ENCODE results near the gene ZNF468. TPM values are rescaled to one million over a fixed set of nuclear protein-coding genes. Genes with fewer than 3 reads are reported as not detected.
"Not testable (repeated sequence)": the region's sequence is repeated elsewhere in the genome, so short reads cannot be mapped to it uniquely, and the experiment has no call there.

Gene ZNF468
- total RNA-seq, 1 donor from 2014 or later = 21.6 TPM

- DNase-seq (ENCODE audit: extremely low spot score in 2 of 2) = no peak
- Histone ChIP-seq H3K27ac (no peak overlapping the region), H3K4me3 (no peak overlapping the region), H3K4me1 (peaks cover 2% of the 10 kb centered on the region), H3K9me3 (no peaks in the 10 kb centered on the region), H3K36me3 (no peaks in the 10 kb centered on the region), H3K27me3 (no peaks in the 10 kb centered on the region)
- intact Hi-C loops (cut with DNase I) = no loop called here
- no peak for TF ChIP-seq POLR2A (IDR thresholded peaks at IDR 0.05)
- TF ChIP-seq POLR2AphosphoS5 (IDR thresholded peaks at IDR 0.05; ENCODE audit: insufficient read depth in 1 of 2, low read depth in 1 of 2) = no peak
- TF ChIP-seq, protein P1, sequence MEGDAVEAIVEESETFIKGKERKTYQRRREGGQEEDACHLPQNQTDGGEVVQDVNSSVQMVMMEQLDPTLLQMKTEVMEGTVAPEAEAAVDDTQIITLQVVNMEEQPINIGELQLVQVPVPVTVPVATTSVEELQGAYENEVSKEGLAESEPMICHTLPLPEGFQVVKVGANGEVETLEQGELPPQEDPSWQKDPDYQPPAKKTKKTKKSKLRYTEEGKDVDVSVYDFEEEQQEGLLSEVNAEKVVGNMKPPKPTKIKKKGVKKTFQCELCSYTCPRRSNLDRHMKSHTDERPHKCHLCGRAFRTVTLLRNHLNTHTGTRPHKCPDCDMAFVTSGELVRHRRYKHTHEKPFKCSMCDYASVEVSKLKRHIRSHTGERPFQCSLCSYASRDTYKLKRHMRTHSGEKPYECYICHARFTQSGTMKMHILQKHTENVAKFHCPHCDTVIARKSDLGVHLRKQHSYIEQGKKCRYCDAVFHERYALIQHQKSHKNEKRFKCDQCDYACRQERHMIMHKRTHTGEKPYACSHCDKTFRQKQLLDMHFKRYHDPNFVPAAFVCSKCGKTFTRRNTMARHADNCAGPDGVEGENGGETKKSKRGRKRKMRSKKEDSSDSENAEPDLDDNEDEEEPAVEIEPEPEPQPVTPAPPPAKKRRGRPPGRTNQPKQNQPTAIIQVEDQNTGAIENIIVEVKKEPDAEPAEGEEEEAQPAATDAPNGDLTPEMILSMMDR (IDR thresholded peaks at IDR 0.05) = no peak
Measured at GRCh38 chr19:52825765-52826164, 31.7 kb downstream of the ZNF468 start.

- no peaks in the 10 kb centered on the region for H3K27me3 ChIP-seq
- TF ChIP-seq, protein P1 (IDR thresholded peaks at IDR 0.05) = no peak
- TF ChIP-seq POLR2AphosphoS5 (IDR thresholded peaks at IDR 0.05; ENCODE audit: insufficient read depth in 1 of 2, low read depth in 1 of 2) (no peak), POLR2A (IDR thresholded peaks at IDR 0.05) (no peak)
- intact Hi-C loops (cut with DNase I) = no loop called here
Measured at GRCh38 chr19:52823676-52824075, 33.7 kb downstream of the ZNF468 start.

GRCh38 chr19:52821204-52821960, 36.0 kb downstream of the ZNF468 start, which contains the start of gene ZNF28:
ZNF28 (minus strand) TSS chr19:52821633; CDS start chr19:52817958, 3,675 bp downstream.
- H3K4me3 ChIP-seq = peak within 1 kb of the TSS; percentile 64 to 69
- H3K4me1 ChIP-seq; intact Hi-C loops (cut with DNase I); H3K27me3 ChIP-seq; H3K9me3 ChIP-seq; DNase-seq (ENCODE audit: extremely low spot score in 2 of 2): not testable (repeated sequence)
- H3K27ac ChIP-seq = peak within 1 kb of the TSS; percentile 46
- peak; percentile 46 to 69 for TF ChIP-seq POLR2AphosphoS5 (IDR thresholded peaks at IDR 0.05; ENCODE audit: insufficient read depth in 1 of 2, low read depth in 1 of 2)
- H3K36me3 ChIP-seq = peaks cover 0 to 15% of the 10 kb centered on the region in 2 donors

More at GRCh38 chr19:52823676-52824075, 33.7 kb downstream of the ZNF468 start:
- peaks cover 7% of the 10 kb centered on the region for H3K4me1 ChIP-seq
- H3K36me3 ChIP-seq = no peaks in the 10 kb centered on the region
- no peak for DNase-seq (ENCODE audit: extremely low spot score in 2 of 2)
- H3K27ac ChIP-seq = no peak overlapping the region
- no peaks in the 10 kb centered on the region for H3K9me3 ChIP-seq
- H3K4me3 ChIP-seq = no peak overlapping the region

- H3K9me3 ChIP-seq; H3K4me1 ChIP-seq; intact Hi-C loops (cut with DNase I); DNase-seq (ENCODE audit: extremely low spot score in 2 of 2); H3K27me3 ChIP-seq: not testable (repeated sequence)
- Histone ChIP-seq H3K36me3 (peaks cover 0 to 21% of the 10 kb centered on the region in 2 donors), H3K27ac (peak overlapping the region; percentile 46), H3K4me3 (peak overlapping the region; percentile 64 to 69)
Measured at GRCh38 chr19:52820472-52821203, 36.8 kb downstream of the ZNF468 start.

DNA sequence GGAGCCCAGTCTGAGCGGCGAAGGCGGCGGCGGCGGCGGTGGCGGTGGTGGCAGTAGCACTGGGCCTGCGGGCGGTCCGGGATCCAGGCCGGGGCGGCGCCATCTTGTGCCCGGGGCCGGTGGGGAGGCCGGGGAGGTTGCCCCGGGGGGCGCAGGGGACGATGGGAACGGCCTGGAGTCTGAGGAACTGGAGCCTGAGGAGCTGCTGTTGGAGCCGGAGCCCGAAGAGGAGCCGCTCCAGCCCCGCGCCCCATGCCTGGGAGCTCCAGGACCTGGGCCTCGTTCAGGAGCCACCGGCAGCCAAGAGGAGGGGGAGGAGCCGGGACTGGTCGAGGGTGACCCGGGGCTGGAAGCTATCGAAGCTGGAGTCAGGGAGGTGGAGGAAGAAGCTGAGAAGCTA, 47.6 kb downstream of the ZNF468 start:
- intact Hi-C loops (cut with DNase I) = no loop called here
- no peak for DNase-seq (ENCODE audit: extremely low spot score in 2 of 2)
- Histone ChIP-seq H3K4me3 (no peak overlapping the region), H3K4me1 (no peaks in the 10 kb centered on the region), H3K9me3 (peaks cover 10% of the 10 kb centered on the region), H3K27ac (no peak overlapping the region), H3K36me3 (peaks cover 0 to 51% of the 10 kb centered on the region in 2 donors), H3K27me3 (no peaks in the 10 kb centered on the region)
- TF ChIP-seq, protein P1 (IDR thresholded peaks at IDR 0.05) = no peak
- TF ChIP-seq POLR2A (IDR thresholded peaks at IDR 0.05) = no peak
- TF ChIP-seq POLR2AphosphoS5 (IDR thresholded peaks at IDR 0.05; ENCODE audit: insufficient read depth in 1 of 2, low read depth in 1 of 2) = no peak

DNA sequence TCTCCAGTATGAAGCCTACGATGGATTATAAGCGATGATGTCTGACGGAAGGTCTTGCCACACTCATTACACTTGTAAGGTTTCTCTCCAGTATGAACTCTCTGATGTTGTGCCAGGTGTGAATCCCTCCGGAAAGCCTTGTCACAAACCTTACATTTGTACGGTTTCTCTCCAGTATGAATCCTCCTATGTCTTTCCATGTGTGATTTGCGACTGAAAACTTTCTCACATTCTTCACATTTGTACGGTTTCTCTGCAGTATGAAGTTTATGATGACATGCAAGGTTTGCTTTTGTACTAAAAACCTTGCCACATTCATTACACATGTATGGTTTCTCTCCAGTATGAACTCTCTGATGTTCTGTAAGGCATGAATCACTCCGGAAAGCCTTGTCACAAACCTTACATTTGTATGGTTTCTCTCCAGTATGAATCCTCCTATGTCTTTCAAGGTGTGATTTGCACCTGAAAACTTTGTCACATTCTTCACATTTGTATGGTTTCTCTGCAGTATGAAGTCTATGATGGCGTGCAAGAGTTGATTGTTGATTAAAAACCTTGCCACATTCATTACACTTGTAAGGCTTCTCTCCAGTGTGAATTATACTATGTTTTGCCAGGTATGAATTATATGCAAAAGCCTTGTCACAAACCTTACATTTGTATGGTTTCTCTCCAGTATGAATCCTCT, 57.3 kb downstream of the ZNF468 start:
- Histone ChIP-seq H3K36me3 (peaks cover 6 to 71% of the 10 kb centered on the region in 2 donors), H3K9me3 (peaks cover 71% of the 10 kb centered on the region)
- H3K4me1 ChIP-seq; intact Hi-C loops (cut with DNase I); H3K4me3 ChIP-seq; DNase-seq (ENCODE audit: extremely low spot score in 2 of 2); H3K27me3 ChIP-seq; H3K27ac ChIP-seq: not testable (repeated sequence)

Measured in vagina (tissue), 2 donors.